GM12873 (cell line): ENCODE data around the gene NEFH.

Experiments
- TF ChIP-seq, protein P1 (sequence below): IDR thresholded peaks from 2 replicates; pipeline ENCODE4 v1.5.1; 2012; ENCODE audit warnings: low read depth, mild to moderate bottlenecking, moderate library complexity, low read length, control low read depth; ENCODE audit not compliant: insufficient read depth; ENCODE audit errors: missing control alignments

The NEFH gene

DNA sequence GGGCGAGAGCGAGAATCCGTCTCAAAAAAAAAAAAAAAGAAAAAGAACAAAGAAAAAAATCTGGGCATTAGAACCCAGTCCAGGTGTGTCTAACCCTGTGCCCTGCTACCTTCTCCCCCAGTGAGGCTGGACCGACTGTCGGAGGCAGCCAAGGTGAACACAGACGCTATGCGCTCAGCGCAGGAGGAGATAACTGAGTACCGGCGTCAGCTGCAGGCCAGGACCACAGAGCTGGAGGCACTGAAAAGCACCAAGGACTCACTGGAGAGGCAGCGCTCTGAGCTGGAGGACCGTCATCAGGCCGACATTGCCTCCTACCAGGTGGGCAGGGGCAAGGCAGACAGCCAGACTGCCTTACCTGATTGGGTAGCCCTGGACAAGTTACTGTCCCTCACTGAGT lies 3.2 kb downstream of the NEFH start:
- TF ChIP-seq, protein P1, sequence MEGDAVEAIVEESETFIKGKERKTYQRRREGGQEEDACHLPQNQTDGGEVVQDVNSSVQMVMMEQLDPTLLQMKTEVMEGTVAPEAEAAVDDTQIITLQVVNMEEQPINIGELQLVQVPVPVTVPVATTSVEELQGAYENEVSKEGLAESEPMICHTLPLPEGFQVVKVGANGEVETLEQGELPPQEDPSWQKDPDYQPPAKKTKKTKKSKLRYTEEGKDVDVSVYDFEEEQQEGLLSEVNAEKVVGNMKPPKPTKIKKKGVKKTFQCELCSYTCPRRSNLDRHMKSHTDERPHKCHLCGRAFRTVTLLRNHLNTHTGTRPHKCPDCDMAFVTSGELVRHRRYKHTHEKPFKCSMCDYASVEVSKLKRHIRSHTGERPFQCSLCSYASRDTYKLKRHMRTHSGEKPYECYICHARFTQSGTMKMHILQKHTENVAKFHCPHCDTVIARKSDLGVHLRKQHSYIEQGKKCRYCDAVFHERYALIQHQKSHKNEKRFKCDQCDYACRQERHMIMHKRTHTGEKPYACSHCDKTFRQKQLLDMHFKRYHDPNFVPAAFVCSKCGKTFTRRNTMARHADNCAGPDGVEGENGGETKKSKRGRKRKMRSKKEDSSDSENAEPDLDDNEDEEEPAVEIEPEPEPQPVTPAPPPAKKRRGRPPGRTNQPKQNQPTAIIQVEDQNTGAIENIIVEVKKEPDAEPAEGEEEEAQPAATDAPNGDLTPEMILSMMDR = no peak

DNA sequence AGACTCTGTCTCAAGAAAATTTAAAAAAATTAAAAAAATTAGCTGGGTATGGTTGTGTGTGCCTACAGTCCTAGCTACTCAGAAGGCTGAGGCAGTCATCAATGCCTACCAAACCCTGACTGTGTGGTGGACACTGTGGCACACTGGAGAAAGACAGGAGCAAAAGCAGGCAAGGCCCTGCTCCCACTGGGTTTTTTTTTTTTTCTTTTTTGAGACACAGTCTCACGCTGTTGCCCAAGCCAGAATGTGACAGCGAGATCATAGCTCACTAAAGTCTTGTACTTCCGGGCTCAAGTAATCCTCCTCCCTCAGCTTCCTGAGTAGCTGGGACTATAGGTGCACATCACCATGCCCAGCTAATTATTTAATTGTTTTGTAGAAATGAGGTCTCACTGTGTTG lies 4.6 kb downstream of the NEFH start:
- TF ChIP-seq, protein P1 = no peak

DNA sequence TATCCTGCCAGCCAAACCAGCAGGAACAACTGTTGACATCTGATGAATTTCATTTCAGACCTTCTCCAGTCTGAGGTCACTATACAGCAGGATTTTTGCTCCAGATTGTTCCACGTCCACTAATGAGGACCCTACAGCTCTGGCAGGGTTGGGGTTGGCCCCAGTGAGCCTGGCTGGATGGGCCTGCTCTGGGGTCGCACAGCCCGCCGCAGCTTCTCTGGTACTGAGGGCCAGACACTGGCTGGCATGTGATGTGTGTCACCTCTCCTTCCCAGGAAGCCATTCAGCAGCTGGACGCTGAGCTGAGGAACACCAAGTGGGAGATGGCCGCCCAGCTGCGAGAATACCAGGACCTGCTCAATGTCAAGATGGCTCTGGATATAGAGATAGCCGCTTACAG lies 5.4 kb downstream of the NEFH start:
- TF ChIP-seq, protein P1 = no peak

DNA sequence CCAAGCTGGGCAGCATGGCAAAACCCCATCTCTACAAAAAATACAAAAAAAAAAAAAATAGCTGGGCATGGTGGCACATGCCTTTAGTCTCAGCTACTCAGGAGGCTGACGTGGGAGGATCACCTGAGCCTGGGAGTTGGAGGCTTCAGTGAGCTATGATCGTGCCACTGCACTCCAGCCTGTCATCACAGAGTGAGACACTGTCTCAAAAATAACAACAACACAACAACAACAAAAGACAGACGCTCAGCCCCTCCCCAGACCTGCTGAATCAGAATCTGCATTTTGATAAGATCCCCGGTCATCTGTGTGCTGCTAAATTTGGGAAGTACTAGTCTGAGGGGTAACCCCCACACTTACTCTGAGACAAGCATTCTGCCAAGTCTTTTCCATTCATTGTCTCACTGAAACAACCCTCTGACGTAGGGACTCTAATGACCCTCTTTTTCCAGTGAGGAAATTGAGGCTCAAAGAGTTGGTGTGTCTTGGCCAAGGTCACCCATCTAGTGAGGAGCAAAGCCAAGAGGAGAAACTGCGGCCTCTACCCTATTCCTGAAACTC lies 7.5 kb downstream of the NEFH start:
- TF ChIP-seq, protein P1 = no peak

DNA sequence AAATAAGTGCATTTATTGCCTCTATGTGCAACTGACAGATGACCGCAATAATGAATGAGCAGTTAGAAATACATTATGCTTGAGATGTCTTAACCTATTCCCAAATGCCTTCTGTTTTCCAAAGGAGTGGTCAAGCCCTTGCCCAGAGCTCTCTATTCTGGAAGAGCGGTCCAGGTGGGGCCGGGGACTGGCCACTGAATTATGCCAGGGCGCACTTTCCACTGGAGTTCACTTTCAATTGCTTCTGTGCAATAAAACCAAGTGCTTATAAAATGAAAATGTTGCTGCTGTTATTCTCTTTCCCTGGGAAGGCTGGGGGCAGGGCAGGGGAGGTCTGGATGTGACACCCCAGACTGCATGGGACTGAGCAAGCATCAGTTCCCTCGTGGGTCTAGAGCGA lies 11.0 kb downstream of the NEFH start:
- TF ChIP-seq, protein P1 = no peak

- TF ChIP-seq, protein P1 = no peak
These were observed 13.6 kb downstream of the NEFH start for GRCh38 chr22:29493636-29494035.

- TF ChIP-seq, protein P1 = no peak
These were observed 19.8 kb downstream of the NEFH start for GRCh38 chr22:29499852-29500251.
